Loucy (cell line): ENCODE data around the gene CEP112.

Experiments used
- H2AFZ ChIP-seq: fragments of 200-600 bp; sonication (generic); 2 replicates; pipeline ENCODE4 v1.6.0; 2016; ENCODE audit warnings: antibody characterized with exemption, mild to moderate bottlenecking, low read length, moderate library complexity
- H3F3A ChIP-seq: fragments of 200-600 bp; 2 replicates; pipeline ENCODE4 v1.6.0; 2016; ENCODE audit warnings: antibody characterized with exemption, low read depth, mild to moderate bottlenecking
- H3K27me3 ChIP-seq: fragments of 200-600 bp; sonication (generic); 2 replicates; pipeline ENCODE4 v1.6.1; 2014; ENCODE audit warnings: low read length, mild to moderate bottlenecking; ENCODE audit not compliant: insufficient read depth, poor library complexity, severe bottlenecking
- H3K36me3 ChIP-seq: fragments of 200-600 bp; sonication (generic); 2 replicates; pipeline ENCODE4 v1.6.1; 2016; ENCODE audit warnings: low read length; ENCODE audit not compliant: insufficient read depth
- H3K4me1 ChIP-seq: fragments of 200-600 bp; sonication (generic); 2 replicates; pipeline ENCODE4 v1.5.1; 2014; ENCODE audit warnings: low read length, mild to moderate bottlenecking; ENCODE audit not compliant: insufficient read depth, poor library complexity, severe bottlenecking
- H3K4me2 ChIP-seq: fragments of 200-600 bp; sonication (generic); 2 replicates; pipeline ENCODE4 v1.6.0; 2014; ENCODE audit warnings: antibody characterized with exemption, low read length, low read depth, mild to moderate bottlenecking; ENCODE audit not compliant: poor library complexity, severe bottlenecking
- H3K4me3 ChIP-seq: fragments of 200-600 bp; sonication (generic); 2 replicates; pipeline ENCODE4 v1.5.1; 2014; ENCODE audit warnings: low read length, mild to moderate bottlenecking, mixed read lengths; ENCODE audit not compliant: poor library complexity, severe bottlenecking
- H3K79me2 ChIP-seq: fragments of 200-600 bp; sonication (generic); 2 replicates; pipeline ENCODE4 v1.6.1; 2014; ENCODE audit warnings: low read length; ENCODE audit not compliant: insufficient read depth
- H3K9ac ChIP-seq: fragments of 200-600 bp; sonication (generic); 2 replicates; pipeline ENCODE4 v1.6.0; 2014; ENCODE audit warnings: mild to moderate bottlenecking, low read depth, low read length, moderate library complexity; ENCODE audit not compliant: poor library complexity, severe bottlenecking
- H3K9me2 ChIP-seq: fragments of 200-600 bp; sonication (generic); replicated peaks from 2 replicates; pipeline ENCODE4 v1.6.1; 2016; ENCODE audit warnings: low read depth, low read length, mixed read lengths
- H3K9me3 ChIP-seq: fragments of 200-600 bp; sonication (generic); 2 replicates; pipeline ENCODE4 v1.6.1; 2014; ENCODE audit warnings: mild to moderate bottlenecking, antibody characterized with exemption, low read length, low read depth; ENCODE audit not compliant: insufficient read depth
- H4K20me1 ChIP-seq: fragments of 200-600 bp; sonication (generic); 2 replicates; pipeline ENCODE4 v1.6.0; 2014; ENCODE audit warnings: antibody characterized with exemption, low read length, mild to moderate bottlenecking; ENCODE audit not compliant: insufficient read depth, poor library complexity, severe bottlenecking
- EZH2phosphoT487 ChIP-seq: fragments of 200-600 bp; IDR thresholded peaks from 2 replicates; pipeline ENCODE4 v1.6.1; 2018; ENCODE audit warnings: antibody characterized with exemption, mild to moderate bottlenecking, moderate library complexity, borderline replicate concordance
- TF ChIP-seq, protein P1 (sequence below): fragments of 200-600 bp; sonication (generic); conservative IDR thresholded peaks from 2 replicates; pipeline ENCODE4 v1.5.1; 2014; ENCODE audit warnings: mild to moderate bottlenecking, antibody characterized with exemption, low read length

CEP112 gene

GRCh38 chr17:65730711-65731169 is 461.2 kb downstream of the CEP112 start:
- Histone ChIP-seq H3K4me2 (no peak overlapping the region), H4K20me1 (no peaks in the 10 kb centered on the region), H3K27me3 (no peaks in the 10 kb centered on the region), H3K79me2 (no peaks in the 10 kb centered on the region), H3K9me3 (no peaks in the 10 kb centered on the region), H3K9ac (no peak overlapping the region), H3F3A (no peaks in the 10 kb centered on the region), H2AFZ (no peak overlapping the region), H3K36me3 (no peaks in the 10 kb centered on the region), H3K4me3 (no peak overlapping the region), H3K4me1 (no peaks in the 10 kb centered on the region), H3K9me2 (no peaks in the 10 kb centered on the region)
- TF ChIP-seq, protein P1, sequence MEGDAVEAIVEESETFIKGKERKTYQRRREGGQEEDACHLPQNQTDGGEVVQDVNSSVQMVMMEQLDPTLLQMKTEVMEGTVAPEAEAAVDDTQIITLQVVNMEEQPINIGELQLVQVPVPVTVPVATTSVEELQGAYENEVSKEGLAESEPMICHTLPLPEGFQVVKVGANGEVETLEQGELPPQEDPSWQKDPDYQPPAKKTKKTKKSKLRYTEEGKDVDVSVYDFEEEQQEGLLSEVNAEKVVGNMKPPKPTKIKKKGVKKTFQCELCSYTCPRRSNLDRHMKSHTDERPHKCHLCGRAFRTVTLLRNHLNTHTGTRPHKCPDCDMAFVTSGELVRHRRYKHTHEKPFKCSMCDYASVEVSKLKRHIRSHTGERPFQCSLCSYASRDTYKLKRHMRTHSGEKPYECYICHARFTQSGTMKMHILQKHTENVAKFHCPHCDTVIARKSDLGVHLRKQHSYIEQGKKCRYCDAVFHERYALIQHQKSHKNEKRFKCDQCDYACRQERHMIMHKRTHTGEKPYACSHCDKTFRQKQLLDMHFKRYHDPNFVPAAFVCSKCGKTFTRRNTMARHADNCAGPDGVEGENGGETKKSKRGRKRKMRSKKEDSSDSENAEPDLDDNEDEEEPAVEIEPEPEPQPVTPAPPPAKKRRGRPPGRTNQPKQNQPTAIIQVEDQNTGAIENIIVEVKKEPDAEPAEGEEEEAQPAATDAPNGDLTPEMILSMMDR = no peak
- no peak for TF ChIP-seq EZH2phosphoT487

GRCh38 chr17:65729207-65729606 is 462.7 kb downstream of the CEP112 start:
- H3K4me3 ChIP-seq = no peak overlapping the region
- H2AFZ ChIP-seq = no peak overlapping the region
- no peaks in the 10 kb centered on the region for H3K9me2 ChIP-seq
- H3K9ac ChIP-seq = no peak overlapping the region
- TF ChIP-seq, protein P1 = no peak
- TF ChIP-seq EZH2phosphoT487 = no peak
- H3F3A ChIP-seq = no peaks in the 10 kb centered on the region
- H3K4me2 ChIP-seq = no peak overlapping the region
- no peaks in the 10 kb centered on the region for H3K79me2 ChIP-seq
- no peaks in the 10 kb centered on the region for H3K4me1 ChIP-seq
- H3K9me3 ChIP-seq = no peaks in the 10 kb centered on the region
- H3K36me3 ChIP-seq = no peaks in the 10 kb centered on the region
- H3K27me3 ChIP-seq = no peaks in the 10 kb centered on the region
- H4K20me1 ChIP-seq = no peaks in the 10 kb centered on the region

DNA sequence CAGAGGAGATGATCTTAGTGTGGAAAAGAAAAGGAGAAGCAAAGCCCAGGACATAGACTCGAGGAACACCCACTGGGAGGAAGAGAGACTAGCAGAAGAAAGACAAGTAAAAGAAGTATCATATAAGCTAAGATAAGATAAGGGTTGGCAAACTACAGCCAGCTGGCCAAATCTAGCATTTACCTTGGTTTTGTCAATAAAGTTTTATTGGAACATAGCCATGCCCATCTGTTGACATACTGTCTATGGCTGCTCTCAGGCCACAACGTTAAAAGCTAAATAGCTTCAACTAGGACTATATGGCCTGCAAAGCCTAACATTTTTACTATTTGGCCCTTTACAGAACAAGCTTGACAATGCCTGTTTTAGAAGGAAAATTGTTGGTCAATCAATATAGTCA is 464.1 kb downstream of the CEP112 start:
- Histone ChIP-seq H3K4me2 (no peak overlapping the region), H3K79me2 (no peaks in the 10 kb centered on the region), H3K27me3 (no peaks in the 10 kb centered on the region), H2AFZ (no peak overlapping the region), H3K9me2 (no peaks in the 10 kb centered on the region), H3K9me3 (no peaks in the 10 kb centered on the region), H3K36me3 (no peaks in the 10 kb centered on the region), H3K4me1 (no peaks in the 10 kb centered on the region), H3K9ac (no peak overlapping the region), H3F3A (no peaks in the 10 kb centered on the region), H3K4me3 (no peak overlapping the region), H4K20me1 (no peaks in the 10 kb centered on the region)
- TF ChIP-seq EZH2phosphoT487 = no peak
- TF ChIP-seq, protein P1 = no peak
